Activated CD8-positive, alpha-beta T cell treated with anti-CD3 and anti-CD28 coated beads for 36 hours (primary cell): Measurements from ENCODE around the gene NSD1. TPM values are rescaled to one million over a fixed set of nuclear protein-coding genes. Genes with fewer than 3 reads are reported as not detected.

Experiments used
- ATAC-seq: fragments of 200-7000 bp; cut with Tn5 transposase; one replicate; pipeline ENCODE4 v1.10.0; 2021; ENCODE audit warnings: mild to moderate bottlenecking, moderate library complexity
- CTCF ChIA-PET: fragments of 350-600 bp; sonication (Branson Sonifier 250); formaldehyde crosslinking; loops from one replicate; lab custom pipeline; 2021; ENCODE audit warnings: antibody characterized with exemption; lab: Charles Lee
- POLR2A ChIA-PET: fragments of 350-600 bp; sonication (Branson Sonifier 250); formaldehyde crosslinking; loops from one replicate; lab custom pipeline; 2021; ENCODE audit warnings: antibody characterized with exemption; lab: Charles Lee
- DNase-seq: peaks from one replicate; pipeline ENCODE4 v3.0.0-alpha.2; 2020
- H3K27ac Mint-ChIP-seq: one replicate; pipeline ENCODE4 v1.8.0; 2021; ENCODE audit warnings: mild to moderate bottlenecking, mixed read lengths
- H3K27me3 Mint-ChIP-seq: one replicate; pipeline ENCODE4 v1.8.0; 2021; ENCODE audit warnings: mixed read lengths
- H3K36me3 Mint-ChIP-seq: one replicate; pipeline ENCODE4 v1.8.0; 2021; ENCODE audit warnings: low read depth, mixed read lengths
- H3K4me1 Mint-ChIP-seq: one replicate; pipeline ENCODE4 v1.8.0; 2021; ENCODE audit warnings: low read depth, mixed read lengths
- H3K4me3 Mint-ChIP-seq: one replicate; pipeline ENCODE4 v1.8.0; 2021; ENCODE audit warnings: mild to moderate bottlenecking, moderate library complexity, mixed read lengths
- H3K9me3 Mint-ChIP-seq: one replicate; pipeline ENCODE4 v1.8.0; 2021; ENCODE audit warnings: mixed read lengths
- intact Hi-C: fragments of 100-400 bp; cut with micrococcal nuclease; formaldehyde crosslinking; loops from one replicate; pipeline ENCODE4 v1.10.0; 2022
- total RNA-seq, 2 experiments: library from RNA; stranded (reverse); gene quantifications; one replicate each; pipeline ENCODE4 v1.2.3, GENCODE V29; 2021
- TF ChIP-seq, protein P1 (sequence below): fragments of 200-600 bp; IDR thresholded peaks from one replicate; pipeline ENCODE4 v1.8.0; 2022; ENCODE audit warnings: antibody characterized with exemption, mild to moderate bottlenecking

The NSD1 gene
- total RNA-seq, 2 experiments from 2014 or later, result 60.1 to 64.8 TPM

DNA sequence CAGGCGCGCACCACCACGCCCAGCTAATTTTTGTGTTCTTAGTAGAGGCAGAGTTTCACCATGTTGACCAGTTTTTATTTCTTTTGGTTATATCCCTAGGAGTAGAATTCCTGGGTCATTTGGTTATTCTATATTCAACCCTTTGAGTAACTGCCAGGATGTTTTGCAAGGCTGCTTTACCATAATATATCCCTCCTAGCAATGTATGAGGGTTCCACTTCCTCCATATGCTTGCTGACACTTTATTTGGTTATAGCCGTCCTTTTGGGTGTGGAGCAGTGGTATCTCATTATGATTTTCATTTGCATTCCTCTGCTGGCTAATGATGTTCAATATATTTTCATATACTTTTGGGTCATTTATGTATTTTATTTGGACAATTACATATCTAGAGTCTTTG, 88.7 kb downstream of the NSD1 start:
- Mint-ChIP-seq H3K9me3 (no peaks in the 10 kb centered on the region), H3K4me1 (peaks cover 25% of the 10 kb centered on the region), H3K36me3 (peaks cover 17% of the 10 kb centered on the region), H3K27ac (no peak overlapping the region), H3K4me3 (no peak overlapping the region), H3K27me3 (no peaks in the 10 kb centered on the region)
- ChIA-PET POLR2A (no interaction called here), CTCF (interaction anchor here (1.0 kb wide), 1 partner anchor 151 kb away, joined by 4 read pairs; no protein-coding TSS in a partner anchor)
- TF ChIP-seq, protein P1, sequence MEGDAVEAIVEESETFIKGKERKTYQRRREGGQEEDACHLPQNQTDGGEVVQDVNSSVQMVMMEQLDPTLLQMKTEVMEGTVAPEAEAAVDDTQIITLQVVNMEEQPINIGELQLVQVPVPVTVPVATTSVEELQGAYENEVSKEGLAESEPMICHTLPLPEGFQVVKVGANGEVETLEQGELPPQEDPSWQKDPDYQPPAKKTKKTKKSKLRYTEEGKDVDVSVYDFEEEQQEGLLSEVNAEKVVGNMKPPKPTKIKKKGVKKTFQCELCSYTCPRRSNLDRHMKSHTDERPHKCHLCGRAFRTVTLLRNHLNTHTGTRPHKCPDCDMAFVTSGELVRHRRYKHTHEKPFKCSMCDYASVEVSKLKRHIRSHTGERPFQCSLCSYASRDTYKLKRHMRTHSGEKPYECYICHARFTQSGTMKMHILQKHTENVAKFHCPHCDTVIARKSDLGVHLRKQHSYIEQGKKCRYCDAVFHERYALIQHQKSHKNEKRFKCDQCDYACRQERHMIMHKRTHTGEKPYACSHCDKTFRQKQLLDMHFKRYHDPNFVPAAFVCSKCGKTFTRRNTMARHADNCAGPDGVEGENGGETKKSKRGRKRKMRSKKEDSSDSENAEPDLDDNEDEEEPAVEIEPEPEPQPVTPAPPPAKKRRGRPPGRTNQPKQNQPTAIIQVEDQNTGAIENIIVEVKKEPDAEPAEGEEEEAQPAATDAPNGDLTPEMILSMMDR, result no peak
- DNase-seq (no peak), ATAC-seq (no peak)
- intact Hi-C loops, result loop anchor here (10.0 kb wide), 1 partner anchor 107 kb away; no protein-coding TSS in a partner anchor

- Mint-ChIP-seq H3K9me3 (no peaks in the 10 kb centered on the region), H3K27me3 (no peaks in the 10 kb centered on the region), H3K4me3 (no peak overlapping the region), H3K36me3 (peaks cover 16% of the 10 kb centered on the region), H3K4me1 (peaks cover 12% of the 10 kb centered on the region), H3K27ac (no peak overlapping the region)
- DNase-seq, result no peak
- ChIA-PET CTCF (no interaction called here), POLR2A (interaction anchor here (1.3 kb wide), 1 partner anchor 10 kb away, joined by 4 read pairs; no protein-coding TSS in a partner anchor)
- no peak for ATAC-seq
- intact Hi-C loops, result loop anchor here (10.0 kb wide), 1 partner anchor 111 kb away; no protein-coding TSS in a partner anchor
- TF ChIP-seq, protein P1, result no peak
Measured at GRCh38 chr5:177225798-177226197, 92.2 kb downstream of the NSD1 start.

DNA sequence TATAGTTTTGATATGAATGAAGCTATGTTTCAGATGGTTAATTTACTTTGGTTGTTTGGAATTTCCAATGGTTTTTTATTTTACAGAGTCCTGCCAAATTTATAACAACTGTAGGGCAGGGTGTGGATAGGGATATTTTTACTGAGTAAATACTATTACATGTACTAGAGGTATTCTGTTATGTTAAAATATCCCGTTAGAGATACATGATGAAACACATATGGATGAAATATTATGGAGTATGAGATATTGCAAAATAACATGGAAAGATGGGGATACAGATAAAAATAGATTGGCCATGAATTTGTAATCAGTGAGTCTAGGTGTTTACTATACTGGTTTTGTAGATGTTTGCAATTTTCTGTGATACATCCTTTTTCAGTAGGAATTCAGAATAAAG, 93.3 kb downstream of the NSD1 start:
- Mint-ChIP-seq H3K4me1 (peaks cover 9% of the 10 kb centered on the region), H3K9me3 (no peaks in the 10 kb centered on the region), H3K27ac (no peak overlapping the region), H3K36me3 (peaks cover 13% of the 10 kb centered on the region), H3K4me3 (no peak overlapping the region), H3K27me3 (no peaks in the 10 kb centered on the region)
- TF ChIP-seq, protein P1, result no peak
- no peak for ATAC-seq
- DNase-seq, result no peak
- CTCF ChIA-PET, result no interaction called here
- POLR2A ChIA-PET, result interaction anchor here (1.3 kb wide), 1 partner anchor 11 kb away, joined by 4 read pairs; no protein-coding TSS in a partner anchor
- intact Hi-C loops, result loop anchor here (10.0 kb wide), 1 partner anchor 112 kb away; no protein-coding TSS in a partner anchor

GRCh38 chr5:177228751-177229150, 95.2 kb downstream of the NSD1 start:
- H3K9me3 Mint-ChIP-seq, result no peaks in the 10 kb centered on the region
- DNase-seq (no peak), ATAC-seq (no peak)
- H3K4me1 Mint-ChIP-seq, result peaks cover 17% of the 10 kb centered on the region
- no peaks in the 10 kb centered on the region for H3K27me3 Mint-ChIP-seq
- intact Hi-C loops, result loop anchor here (10.0 kb wide), 1 partner anchor 114 kb away; no protein-coding TSS in a partner anchor
- TF ChIP-seq, protein P1, result no peak
- ChIA-PET POLR2A (no interaction called here), CTCF (no interaction called here)
- H3K27ac Mint-ChIP-seq, result no peak overlapping the region
- peaks cover 10% of the 10 kb centered on the region for H3K36me3 Mint-ChIP-seq
- H3K4me3 Mint-ChIP-seq, result no peak overlapping the region

- TF ChIP-seq, protein P1, result no peak
- Mint-ChIP-seq H3K27me3 (no peaks in the 10 kb centered on the region), H3K9me3 (no peaks in the 10 kb centered on the region), H3K4me3 (no peak overlapping the region), H3K4me1 (peaks cover 11% of the 10 kb centered on the region), H3K36me3 (peaks cover 11% of the 10 kb centered on the region), H3K27ac (no peak overlapping the region)
- no peak for ATAC-seq
- intact Hi-C loops, result no loop called here
- CTCF ChIA-PET, result no interaction called here
- DNase-seq, result no peak
- POLR2A ChIA-PET, result interaction anchor here (0.7 kb wide), 1 partner anchor 116 kb away, joined by 3 read pairs; no protein-coding TSS in a partner anchor
Measured at GRCh38 chr5:177230660-177231059, 97.1 kb downstream of the NSD1 start.
